Dedifferentiated amniotic fluid mesenchymal stem cell (primary cell): Measurements from ENCODE around the gene NUDT15.
"Not testable (repeated sequence)": the region's sequence is repeated elsewhere in the genome, so short reads cannot be mapped to it uniquely, and the experiment has no call there.

ENCODE experiments used
- DNase-seq: peaks from one replicate; pipeline ENCODE4 v3.0.0-alpha.2; 2016; ENCODE audit errors: extremely low spot score

NUDT15 gene

DNA sequence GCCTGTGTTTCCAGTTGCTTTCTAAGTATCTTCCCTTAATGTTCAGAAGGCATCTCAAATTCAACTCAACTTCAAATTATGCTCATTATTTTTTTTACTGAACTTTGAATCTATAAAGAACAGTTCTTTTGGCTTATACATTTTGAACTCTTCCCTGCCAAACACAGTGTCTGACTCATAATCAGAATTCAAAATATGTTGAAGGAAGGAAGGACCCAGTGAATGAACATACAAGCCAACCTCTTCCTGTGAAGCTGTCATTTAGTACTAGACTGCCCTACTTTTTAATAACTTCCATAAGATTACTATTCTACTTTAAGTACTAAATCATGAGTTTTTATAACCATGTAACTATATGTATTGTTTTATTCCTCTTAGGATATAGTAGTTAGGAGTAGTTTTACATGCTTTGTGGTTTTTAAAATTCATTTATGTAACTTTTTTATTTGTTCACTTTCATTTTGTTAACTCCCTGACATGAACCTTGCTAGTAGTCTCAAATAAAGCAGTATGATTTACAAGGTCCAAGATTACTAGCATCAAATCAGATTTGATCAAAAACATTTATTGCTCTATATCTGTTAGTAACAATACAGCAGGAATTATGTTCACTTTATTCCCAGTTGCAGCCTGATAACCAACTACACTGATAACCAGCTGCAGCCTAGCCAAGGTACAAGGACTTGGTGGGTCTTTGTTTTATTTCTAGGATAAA, 6.4 kb downstream of the NUDT15 start:
- peak; percentile 67 for DNase-seq

- no peak for DNase-seq
Measured at GRCh38 chr13:48050550-48050949, 13.0 kb downstream of the NUDT15 start.

GRCh38 chr13:48054601-48055000, 17.1 kb downstream of the NUDT15 start:
- DNase-seq: no peak

DNA sequence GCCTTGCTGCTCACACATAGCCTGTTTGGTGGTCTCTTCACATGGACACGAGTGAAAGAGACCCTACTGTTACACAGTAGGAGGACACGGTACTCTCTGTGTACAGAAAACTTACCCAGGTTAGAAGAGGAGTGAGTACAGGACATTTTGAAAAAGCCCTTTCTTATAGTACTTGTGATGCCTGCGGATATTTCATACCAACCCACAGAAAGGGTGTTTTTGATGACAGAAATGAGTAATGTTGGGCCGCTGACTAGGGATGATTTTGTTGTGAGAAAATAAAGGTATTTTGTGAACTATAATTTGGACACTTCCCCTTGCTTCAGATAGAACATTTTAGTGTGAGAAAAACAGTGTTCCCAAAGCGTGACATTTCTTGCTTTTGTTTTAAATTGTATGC, 18.2 kb downstream of the NUDT15 start:
- DNase-seq: no peak

DNA sequence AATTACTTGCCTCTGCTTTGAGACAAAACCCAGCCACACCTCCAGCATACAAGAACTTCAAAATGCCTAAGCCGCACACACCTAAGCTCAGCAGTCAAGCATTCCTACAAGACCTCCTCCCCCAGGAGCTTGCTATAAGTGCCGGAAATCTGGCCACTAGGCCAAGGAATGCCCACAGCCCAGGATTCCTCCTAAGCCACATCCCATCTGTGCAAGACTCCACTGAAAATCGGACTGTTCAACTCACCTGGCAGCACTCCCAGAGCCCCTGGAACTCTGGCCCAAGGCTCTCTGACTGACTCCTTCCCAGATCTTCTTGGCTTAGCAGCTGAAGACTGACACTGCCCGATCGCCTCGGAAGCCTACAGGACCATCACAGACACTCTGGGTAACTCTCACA, 21.0 kb downstream of the NUDT15 start:
- DNase-seq: not testable (repeated sequence)

GRCh38 chr13:48059951-48060350, 22.4 kb downstream of the NUDT15 start:
- DNase-seq: not testable (repeated sequence)

GRCh38 chr13:48066310-48066989, 28.9 kb downstream of the NUDT15 start:
- no peak for DNase-seq

DNA sequence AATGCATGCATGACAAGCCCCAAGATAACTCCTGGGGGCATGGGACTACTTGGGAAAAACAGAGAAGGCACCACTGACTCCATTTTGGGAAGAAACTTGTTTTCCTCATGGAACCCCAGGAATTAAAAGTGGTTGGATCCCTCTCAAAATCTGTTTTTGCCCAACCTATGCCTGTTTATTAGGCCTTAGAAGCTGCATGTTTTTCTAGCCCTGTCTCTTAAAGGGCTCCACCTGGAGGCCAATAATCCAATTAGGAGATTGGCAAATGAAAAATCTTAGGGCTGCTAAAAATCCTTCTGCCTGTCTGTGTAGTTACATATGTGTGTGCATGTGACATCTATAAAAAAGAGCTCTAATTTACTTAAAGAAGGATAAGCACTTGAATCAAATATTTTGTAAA, 30.5 kb downstream of the NUDT15 start:
- no peak for DNase-seq

DNA sequence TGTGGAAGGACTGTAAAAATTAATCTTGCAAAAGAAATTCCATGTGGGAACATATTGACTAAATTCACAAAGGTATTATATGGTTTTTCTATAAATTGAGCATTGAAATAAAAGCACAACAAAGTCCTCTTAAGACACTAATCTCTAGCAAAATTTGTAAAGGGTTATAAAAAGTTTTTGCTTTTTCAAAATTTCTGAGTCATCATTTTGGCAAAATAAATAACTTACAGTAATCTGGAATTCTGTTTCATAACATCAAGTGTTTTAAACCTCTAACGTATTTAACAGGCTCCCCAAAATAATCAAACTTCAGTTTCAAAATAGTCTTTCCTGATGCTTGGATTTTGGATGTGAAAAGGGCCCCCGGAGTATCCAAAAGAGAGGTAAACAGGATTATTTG, 31.4 kb downstream of the NUDT15 start:
- DNase-seq: no peak

DNA sequence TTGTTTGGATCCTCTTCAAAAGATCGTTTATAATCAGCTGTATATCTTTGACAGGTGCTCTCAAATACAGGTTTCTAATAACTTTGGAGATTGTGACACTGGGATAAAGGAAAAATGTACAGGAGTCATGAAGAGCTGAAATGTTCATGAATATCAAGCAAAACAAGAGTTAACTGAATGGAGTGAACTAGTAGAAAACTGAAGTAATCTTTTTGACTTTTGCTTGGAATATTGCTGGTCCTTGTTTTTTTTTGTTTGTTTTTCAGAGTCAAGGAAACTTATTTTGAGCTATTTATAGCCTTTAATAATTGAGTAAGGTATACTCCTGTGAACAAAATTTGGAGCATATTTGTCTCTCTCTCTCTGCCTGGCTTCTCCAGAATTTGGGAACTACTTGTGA, 32.0 kb downstream of the NUDT15 start:
- no peak for DNase-seq

GRCh38 chr13:48070942-48071341, 33.4 kb downstream of the NUDT15 start:
- no peak for DNase-seq

GRCh38 chr13:48072304-48072703, 34.8 kb downstream of the NUDT15 start:
- DNase-seq: no peak

DNA sequence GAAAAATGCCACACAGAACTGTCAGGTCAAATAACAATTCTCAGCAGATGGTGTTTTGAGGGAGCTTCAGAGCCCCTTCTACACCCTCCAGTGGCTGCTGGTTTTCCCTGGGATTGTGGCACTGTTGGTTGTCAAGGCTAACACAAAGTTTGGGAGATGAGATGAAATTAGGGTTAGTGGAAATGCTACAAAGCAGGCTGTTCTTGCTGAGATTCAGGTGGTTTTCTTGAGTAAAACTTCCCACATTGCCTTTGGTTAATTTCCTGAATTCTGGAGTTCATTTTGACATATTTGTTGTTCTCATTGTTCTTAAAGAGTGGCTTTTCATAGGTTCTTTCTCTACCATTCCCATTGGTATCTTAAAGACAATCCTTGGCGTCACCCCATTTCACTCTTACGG, 35.3 kb downstream of the NUDT15 start:
- no peak for DNase-seq

- no peak for DNase-seq
Measured at GRCh38 chr13:48074006-48074405, 36.5 kb downstream of the NUDT15 start.

GRCh38 chr13:48078251-48078656, 40.7 kb downstream of the NUDT15 start:
- no peak for DNase-seq

- DNase-seq: no peak
Measured at GRCh38 chr13:48081739-48082138, 44.2 kb downstream of the NUDT15 start.

GRCh38 chr13:48086272-48086671, 48.7 kb downstream of the NUDT15 start:
- no peak for DNase-seq

DNA sequence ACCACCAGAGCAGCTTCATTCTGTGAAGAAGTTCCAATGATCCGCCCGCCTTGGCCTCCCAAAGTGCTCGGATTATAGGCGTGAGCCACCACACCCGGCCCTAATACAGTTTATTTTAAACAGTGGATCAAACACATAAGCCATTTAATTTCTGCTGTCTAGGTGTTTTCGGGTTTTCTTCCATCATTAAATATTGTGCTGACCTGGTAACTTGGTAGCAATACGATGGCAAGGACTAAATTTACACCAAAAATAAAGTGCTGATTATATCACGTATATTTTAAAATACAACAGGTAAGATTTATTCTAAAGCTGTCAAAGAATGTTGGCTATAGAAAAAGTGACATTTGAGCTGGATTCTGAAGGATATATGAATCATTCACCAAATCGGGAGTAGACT, 56.1 kb downstream of the NUDT15 start:
- no peak for DNase-seq

DNA sequence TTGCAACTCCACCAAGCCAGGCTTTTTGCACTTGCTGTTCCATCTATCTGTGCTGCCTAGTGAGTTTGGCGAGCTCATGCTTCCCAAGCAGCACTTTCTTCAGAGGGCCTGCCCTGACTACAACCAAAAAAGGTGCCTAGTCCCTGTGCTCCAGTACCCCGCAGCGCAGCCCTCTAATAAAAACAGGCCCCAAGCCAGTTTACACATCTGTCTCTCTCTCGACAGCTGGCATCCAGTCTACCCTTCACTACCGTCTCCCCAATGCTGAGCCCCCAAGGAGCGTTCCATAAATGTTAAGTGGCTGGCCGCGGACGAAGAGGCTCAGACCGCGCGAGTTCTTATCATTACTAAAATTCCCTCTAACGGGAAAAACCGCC, 56.9 kb downstream of the NUDT15 start:
- no peak for DNase-seq

DNA sequence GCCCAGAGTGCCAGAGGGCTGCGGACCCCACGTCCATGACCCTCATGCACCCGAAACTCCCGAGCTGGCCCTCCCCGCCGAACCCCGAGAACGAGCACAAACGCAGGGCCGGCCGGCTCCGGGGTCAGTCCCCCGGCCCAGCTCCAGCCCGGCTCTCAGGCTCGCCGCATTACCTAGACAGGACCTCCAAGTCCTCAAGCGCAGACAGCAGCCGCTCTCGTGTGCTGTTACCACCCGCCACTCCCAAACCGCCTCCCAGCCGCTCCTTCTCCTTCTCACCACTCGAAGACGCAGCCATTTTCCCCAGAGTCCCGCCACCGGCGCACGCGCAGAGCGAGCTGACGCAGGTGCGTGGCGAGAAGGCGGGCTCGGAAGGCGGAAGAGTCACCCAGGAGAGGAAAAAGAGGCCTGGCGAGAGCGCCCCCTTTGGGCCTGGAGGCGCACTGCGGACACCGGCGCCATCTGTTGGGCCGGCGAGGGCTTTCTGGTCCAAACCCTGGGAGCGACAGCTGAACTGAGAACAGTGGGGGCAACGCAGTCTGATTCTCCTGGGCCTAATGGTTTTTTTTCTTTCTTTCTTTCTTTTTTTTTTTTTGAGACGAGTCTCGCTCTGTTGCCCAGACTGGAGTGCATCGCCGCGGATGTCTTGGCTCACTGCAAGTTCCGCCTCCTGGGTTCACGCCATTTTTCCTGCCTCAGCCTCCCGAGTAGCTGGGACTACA, 57.4 kb downstream of the NUDT15 start, which contains the start of gene MED4:
TSS of gene MED4 (minus strand) at position 324 of the 722 bp plus-strand sequence. CDS start at position 298, 26 bp downstream.
- peak; percentile 93 for DNase-seq

GRCh38 chr13:48096670-48097069, 59.1 kb downstream of the NUDT15 start:
- DNase-seq: no peak
